Tibial artery (tissue), 4 donors: Measurements from ENCODE around the gene HPS1.

Experiments used
- DNase-seq, 2 donors: peaks; one replicate each; pipeline ENCODE4 v3.0.0-alpha.2; 2019
- H3K27ac ChIP-seq, 2 donors: fragments of 200-600 bp; sonication (generic) in 1 of 2; 1 replicate in 1 of 2; 2 replicates in 1 of 2; pipeline ENCODE4 v1.5.1; 2018 to 2019; ENCODE audit warnings: mild to moderate bottlenecking in 1 of 2
- H3K27me3 ChIP-seq, 2 donors: fragments of 200-600 bp; sonication (generic) in 1 of 2; one replicate each; pipeline versions ENCODE4 v1.5.1 to v1.6.0; 2016 to 2019
- H3K36me3 ChIP-seq, 3 donors: fragments of 200-600 bp; sonication (generic) in 2 of 3; one replicate each; pipeline ENCODE4 v1.5.1; 2016 to 2019; ENCODE audit warnings: mild to moderate bottlenecking in 2 of 3
- H3K4me1 ChIP-seq, 4 donors: fragments of 200-600 bp; sonication (generic) in 2 of 4; 1 replicate in 3 of 4; 2 replicates in 1 of 4; pipeline ENCODE4 v1.5.1; 2016 to 2019
- H3K4me3 ChIP-seq, 2 donors: fragments of 200-600 bp; sonication (generic) in 1 of 2; 1 replicate in 1 of 2; 2 replicates in 1 of 2; pipeline ENCODE4 v1.5.1; 2018 to 2019; ENCODE audit warnings: mild to moderate bottlenecking in 2 of 2
- H3K9me3 ChIP-seq, 3 donors: fragments of 200-600 bp; sonication (generic) in 1 of 3; one replicate each; pipeline ENCODE4 v1.5.1; 2016 to 2019
- CTCF ChIP-seq, 2 experiments: fragments of 200-600 bp in 1 of 2; fragments of 450-650 bp in 1 of 2; IDR thresholded peaks; one replicate each; pipeline ENCODE4 v1.5.1; 2017 to 2019; ENCODE audit warnings: antibody characterized with exemption in 2 of 2, mild to moderate bottlenecking in 1 of 2, moderate library complexity in 1 of 2
- intact Hi-C: fragments of 100-400 bp; cut with DNase I; formaldehyde crosslinking; loops from one replicate; pipeline ENCODE4 v1.15.0; 2023; ENCODE audit warnings: low total_unique reads

The HPS1 gene

GRCh38 chr10:98404571-98405359 lies 42.0 kb downstream of the HPS1 start:
- TF ChIP-seq CTCF (IDR thresholded peaks at IDR 0.05): no peak
- H3K36me3 ChIP-seq: peaks cover 0 to 44% (median 20%) of the 10 kb centered on the region in 3 donors
- H3K27me3 ChIP-seq: no peaks in the 10 kb centered on the region
- H3K9me3 ChIP-seq: no peaks in the 10 kb centered on the region
- no peaks in the 10 kb centered on the region for H3K4me1 ChIP-seq
- H3K4me3 ChIP-seq: no peak overlapping the region
- no peak overlapping the region for H3K27ac ChIP-seq
- DNase-seq: no peak
- intact Hi-C loops: no loop called here

- no peak for DNase-seq
- no peak overlapping the region for H3K27ac ChIP-seq
- H3K4me3 ChIP-seq: no peak overlapping the region
- TF ChIP-seq CTCF (IDR thresholded peaks at IDR 0.05): no peak
- intact Hi-C loops: no loop called here
- H3K36me3 ChIP-seq: peaks cover 0 to 52% (median 20%) of the 10 kb centered on the region in 3 donors
- no peaks in the 10 kb centered on the region for H3K9me3 ChIP-seq
- H3K4me1 ChIP-seq: no peaks in the 10 kb centered on the region
- H3K27me3 ChIP-seq: no peaks in the 10 kb centered on the region
Observed at GRCh38 chr10:98403812-98404504, 42.8 kb downstream of the HPS1 start.

DNA sequence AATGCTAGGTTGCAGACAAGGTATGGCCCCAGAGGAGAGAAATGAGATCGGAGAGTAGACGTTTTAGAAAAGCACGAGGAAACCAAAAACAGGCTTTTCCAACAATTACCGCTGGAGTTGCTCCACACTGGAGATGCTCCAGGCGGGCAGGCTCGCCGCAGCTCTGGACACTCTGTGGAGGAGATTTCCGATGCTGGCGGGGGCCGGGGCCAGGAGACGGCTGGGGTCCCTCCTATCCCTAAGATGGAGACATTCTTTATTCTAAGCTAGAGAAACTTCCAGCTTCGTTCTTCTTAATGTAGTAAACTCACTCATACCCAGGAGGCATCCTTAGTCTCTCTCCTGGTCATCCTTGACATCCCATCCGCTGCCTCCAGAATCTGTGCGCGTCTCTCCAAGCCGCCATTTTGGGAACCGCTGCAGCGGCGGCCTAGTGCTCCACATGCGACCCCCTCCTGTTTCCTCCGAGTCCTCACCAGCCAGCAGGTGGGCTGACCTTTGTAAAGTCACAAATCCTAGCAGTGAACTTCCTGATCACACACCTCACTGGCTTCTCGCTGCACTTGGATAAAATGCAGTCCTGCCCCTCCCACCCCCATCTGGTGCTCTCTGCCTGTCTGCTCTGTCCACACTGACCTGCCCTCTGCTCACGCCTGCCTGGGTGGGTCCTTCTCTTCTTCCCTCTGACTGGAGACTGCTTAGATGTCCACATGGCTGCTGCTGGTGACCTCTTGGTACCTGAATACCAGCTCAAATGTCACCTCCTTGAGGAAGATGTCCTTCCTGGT lies 43.6 kb downstream of the HPS1 start:
- intact Hi-C loops: no loop called here

DNA sequence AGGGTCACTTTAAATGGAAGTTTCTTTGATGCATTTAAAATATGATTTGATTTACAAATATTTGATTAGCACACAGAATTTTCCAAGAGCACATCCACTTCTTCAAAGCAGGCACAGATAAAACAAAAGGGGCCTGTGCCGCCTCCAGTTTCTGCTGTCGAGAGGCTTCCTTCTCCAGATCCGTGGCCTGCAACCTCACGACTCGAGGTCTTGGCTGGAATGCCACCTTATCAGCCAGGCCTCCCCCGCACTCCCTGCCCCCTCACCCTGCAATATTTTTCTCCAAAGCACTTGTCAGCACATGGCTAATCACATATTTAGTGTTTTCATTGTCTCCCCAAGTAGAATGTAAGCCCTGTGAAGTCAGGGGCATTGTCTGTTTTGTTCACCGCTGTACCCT lies 44.3 kb downstream of the HPS1 start:
- Histone ChIP-seq H3K27ac (no peak overlapping the region), H3K36me3 (peaks cover 4 to 65% (median 22%) of the 10 kb centered on the region in 3 donors), H3K4me3 (no peak overlapping the region), H3K4me1 (no peaks in the 10 kb centered on the region), H3K27me3 (no peaks in the 10 kb centered on the region), H3K9me3 (no peaks in the 10 kb centered on the region)
- no peak for DNase-seq
- no peak for TF ChIP-seq CTCF (IDR thresholded peaks at IDR 0.05)
- intact Hi-C loops: no loop called here

More for the DNA sequence above, 43.6 kb downstream of the HPS1 start:
- peaks cover 4 to 60% (median 20%) of the 10 kb centered on the region in 3 donors for H3K36me3 ChIP-seq
- H3K4me1 ChIP-seq: no peaks in the 10 kb centered on the region
- H3K9me3 ChIP-seq: no peaks in the 10 kb centered on the region
- H3K27ac ChIP-seq: no peak overlapping the region
- no peak overlapping the region for H3K4me3 ChIP-seq
- DNase-seq: no peak
- no peaks in the 10 kb centered on the region for H3K27me3 ChIP-seq
- no peak for TF ChIP-seq CTCF (IDR thresholded peaks at IDR 0.05)

GRCh38 chr10:98400482-98400881 lies 46.3 kb downstream of the HPS1 start:
- no peaks in the 10 kb centered on the region for H3K27me3 ChIP-seq
- no peak overlapping the region for H3K4me3 ChIP-seq
- no peak for DNase-seq
- H3K9me3 ChIP-seq: no peaks in the 10 kb centered on the region
- no peaks in the 10 kb centered on the region for H3K4me1 ChIP-seq
- H3K27ac ChIP-seq: no peak overlapping the region
- TF ChIP-seq CTCF (IDR thresholded peaks at IDR 0.05): no peak
- intact Hi-C loops: no loop called here
- H3K36me3 ChIP-seq: peaks cover 17 to 74% (median 34%) of the 10 kb centered on the region in 3 donors
